ENCODE data around the gene PDCD5.

The PDCD5 gene

DNA sequence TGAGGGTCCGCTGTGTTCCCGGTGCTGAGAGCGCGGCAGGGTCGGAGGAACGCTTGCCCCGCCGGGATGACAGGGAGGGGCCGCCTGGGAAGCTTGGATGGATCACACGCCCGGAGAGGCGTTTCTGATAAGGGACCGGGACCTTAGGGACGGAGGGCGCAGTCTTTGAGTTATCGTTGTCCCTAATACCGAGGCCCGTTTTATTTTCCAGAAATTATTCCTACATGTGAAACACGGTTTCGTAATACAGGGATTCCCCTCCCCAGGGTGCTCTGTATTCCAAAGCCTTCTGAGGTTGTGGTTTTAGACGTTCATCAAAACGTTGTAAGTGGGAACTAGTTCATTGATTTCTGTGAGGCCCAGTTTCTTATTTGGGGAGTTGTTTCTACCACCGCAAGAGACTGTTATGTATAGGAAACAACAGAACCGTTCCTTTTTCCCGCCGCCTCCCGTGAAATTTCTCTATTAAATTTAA is 752 bp downstream of the PDCD5 start (continued):
- TF ChIP-seq, protein P1, sequence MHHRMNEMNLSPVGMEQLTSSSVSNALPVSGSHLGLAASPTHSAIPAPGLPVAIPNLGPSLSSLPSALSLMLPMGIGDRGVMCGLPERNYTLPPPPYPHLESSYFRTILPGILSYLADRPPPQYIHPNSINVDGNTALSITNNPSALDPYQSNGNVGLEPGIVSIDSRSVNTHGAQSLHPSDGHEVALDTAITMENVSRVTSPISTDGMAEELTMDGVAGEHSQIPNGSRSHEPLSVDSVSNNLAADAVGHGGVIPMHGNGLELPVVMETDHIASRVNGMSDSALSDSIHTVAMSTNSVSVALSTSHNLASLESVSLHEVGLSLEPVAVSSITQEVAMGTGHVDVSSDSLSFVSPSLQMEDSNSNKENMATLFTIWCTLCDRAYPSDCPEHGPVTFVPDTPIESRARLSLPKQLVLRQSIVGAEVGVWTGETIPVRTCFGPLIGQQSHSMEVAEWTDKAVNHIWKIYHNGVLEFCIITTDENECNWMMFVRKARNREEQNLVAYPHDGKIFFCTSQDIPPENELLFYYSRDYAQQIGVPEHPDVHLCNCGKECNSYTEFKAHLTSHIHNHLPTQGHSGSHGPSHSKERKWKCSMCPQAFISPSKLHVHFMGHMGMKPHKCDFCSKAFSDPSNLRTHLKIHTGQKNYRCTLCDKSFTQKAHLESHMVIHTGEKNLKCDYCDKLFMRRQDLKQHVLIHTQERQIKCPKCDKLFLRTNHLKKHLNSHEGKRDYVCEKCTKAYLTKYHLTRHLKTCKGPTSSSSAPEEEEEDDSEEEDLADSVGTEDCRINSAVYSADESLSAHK (tag by site-specific recombination; IDR thresholded peaks at IDR 0.05), result no peak
- no peak for TF ChIP-seq ZNF521 (tag by site-specific recombination; IDR thresholded peaks at IDR 0.05)
- TF ChIP-seq BCL11A (tag by site-specific recombination; IDR thresholded peaks at IDR 0.05; ENCODE audit: low read depth), result no peak
- no peak for TF ChIP-seq ZNF16 (tag by site-specific recombination; IDR thresholded peaks at IDR 0.05; ENCODE audit: low read depth)
- no peak for TF ChIP-seq ZNF658 (tag by site-specific recombination; IDR thresholded peaks at IDR 0.05)
- no peak for TF ChIP-seq ZNF561 (tag by site-specific recombination; IDR thresholded peaks at IDR 0.05; ENCODE audit: borderline replicate concordance)
- TF ChIP-seq GLIS2 (tag by site-specific recombination; IDR thresholded peaks at IDR 0.05), result no peak; the same call in 1 of the 2 replicates
- TF ChIP-seq, protein P2, sequence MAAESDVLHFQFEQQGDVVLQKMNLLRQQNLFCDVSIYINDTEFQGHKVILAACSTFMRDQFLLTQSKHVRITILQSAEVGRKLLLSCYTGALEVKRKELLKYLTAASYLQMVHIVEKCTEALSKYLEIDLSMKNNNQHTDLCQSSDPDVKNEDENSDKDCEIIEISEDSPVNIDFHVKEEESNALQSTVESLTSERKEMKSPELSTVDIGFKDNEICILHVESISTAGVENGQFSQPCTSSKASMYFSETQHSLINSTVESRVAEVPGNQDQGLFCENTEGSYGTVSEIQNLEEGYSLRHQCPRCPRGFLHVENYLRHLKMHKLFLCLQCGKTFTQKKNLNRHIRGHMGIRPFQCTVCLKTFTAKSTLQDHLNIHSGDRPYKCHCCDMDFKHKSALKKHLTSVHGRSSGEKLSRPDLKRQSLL (tag by site-specific recombination; IDR thresholded peaks at IDR 0.05), result no peak
- TF ChIP-seq ZNF558 (tag by site-specific recombination; IDR thresholded peaks at IDR 0.05), result no peak
- TF ChIP-seq MEIS1 (CRISPR knock-in tag; IDR thresholded peaks at IDR 0.05; ENCODE audit: borderline replicate concordance), result no peak
- no peak for TF ChIP-seq ZNF350 (tag by site-specific recombination; IDR thresholded peaks at IDR 0.05)
- TF ChIP-seq, protein P3, sequence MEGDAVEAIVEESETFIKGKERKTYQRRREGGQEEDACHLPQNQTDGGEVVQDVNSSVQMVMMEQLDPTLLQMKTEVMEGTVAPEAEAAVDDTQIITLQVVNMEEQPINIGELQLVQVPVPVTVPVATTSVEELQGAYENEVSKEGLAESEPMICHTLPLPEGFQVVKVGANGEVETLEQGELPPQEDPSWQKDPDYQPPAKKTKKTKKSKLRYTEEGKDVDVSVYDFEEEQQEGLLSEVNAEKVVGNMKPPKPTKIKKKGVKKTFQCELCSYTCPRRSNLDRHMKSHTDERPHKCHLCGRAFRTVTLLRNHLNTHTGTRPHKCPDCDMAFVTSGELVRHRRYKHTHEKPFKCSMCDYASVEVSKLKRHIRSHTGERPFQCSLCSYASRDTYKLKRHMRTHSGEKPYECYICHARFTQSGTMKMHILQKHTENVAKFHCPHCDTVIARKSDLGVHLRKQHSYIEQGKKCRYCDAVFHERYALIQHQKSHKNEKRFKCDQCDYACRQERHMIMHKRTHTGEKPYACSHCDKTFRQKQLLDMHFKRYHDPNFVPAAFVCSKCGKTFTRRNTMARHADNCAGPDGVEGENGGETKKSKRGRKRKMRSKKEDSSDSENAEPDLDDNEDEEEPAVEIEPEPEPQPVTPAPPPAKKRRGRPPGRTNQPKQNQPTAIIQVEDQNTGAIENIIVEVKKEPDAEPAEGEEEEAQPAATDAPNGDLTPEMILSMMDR (tag by site-specific recombination; IDR thresholded peaks at IDR 0.05), result no peak
- TF ChIP-seq KLF10 (tag by site-specific recombination; IDR thresholded peaks at IDR 0.05), result no peak; the same call in 1 of the 2 replicates
- TF ChIP-seq ZBTB17 (tag by site-specific recombination; IDR thresholded peaks at IDR 0.05), result no peak
- TF ChIP-seq ZNF140 (tag by site-specific recombination; IDR thresholded peaks at IDR 0.05), result no peak
- TF ChIP-seq ZNF837 (tag by site-specific recombination; IDR thresholded peaks at IDR 0.05), result no peak
- no peak for TF ChIP-seq OVOL3 (tag by site-specific recombination; IDR thresholded peaks at IDR 0.05)
- no peak for TF ChIP-seq ZNF341 (tag by site-specific recombination; IDR thresholded peaks at IDR 0.05; ENCODE audit: low read depth)
- no peak for TF ChIP-seq ZNF530 (tag by site-specific recombination; IDR thresholded peaks at IDR 0.05; ENCODE audit: low read depth)
- TF ChIP-seq YY1 (tag by site-specific recombination; IDR thresholded peaks at IDR 0.05), result no peak
- no peak for TF ChIP-seq ZNF610 (tag by site-specific recombination; IDR thresholded peaks at IDR 0.05; ENCODE audit: borderline replicate concordance)
- TF ChIP-seq, protein P4, sequence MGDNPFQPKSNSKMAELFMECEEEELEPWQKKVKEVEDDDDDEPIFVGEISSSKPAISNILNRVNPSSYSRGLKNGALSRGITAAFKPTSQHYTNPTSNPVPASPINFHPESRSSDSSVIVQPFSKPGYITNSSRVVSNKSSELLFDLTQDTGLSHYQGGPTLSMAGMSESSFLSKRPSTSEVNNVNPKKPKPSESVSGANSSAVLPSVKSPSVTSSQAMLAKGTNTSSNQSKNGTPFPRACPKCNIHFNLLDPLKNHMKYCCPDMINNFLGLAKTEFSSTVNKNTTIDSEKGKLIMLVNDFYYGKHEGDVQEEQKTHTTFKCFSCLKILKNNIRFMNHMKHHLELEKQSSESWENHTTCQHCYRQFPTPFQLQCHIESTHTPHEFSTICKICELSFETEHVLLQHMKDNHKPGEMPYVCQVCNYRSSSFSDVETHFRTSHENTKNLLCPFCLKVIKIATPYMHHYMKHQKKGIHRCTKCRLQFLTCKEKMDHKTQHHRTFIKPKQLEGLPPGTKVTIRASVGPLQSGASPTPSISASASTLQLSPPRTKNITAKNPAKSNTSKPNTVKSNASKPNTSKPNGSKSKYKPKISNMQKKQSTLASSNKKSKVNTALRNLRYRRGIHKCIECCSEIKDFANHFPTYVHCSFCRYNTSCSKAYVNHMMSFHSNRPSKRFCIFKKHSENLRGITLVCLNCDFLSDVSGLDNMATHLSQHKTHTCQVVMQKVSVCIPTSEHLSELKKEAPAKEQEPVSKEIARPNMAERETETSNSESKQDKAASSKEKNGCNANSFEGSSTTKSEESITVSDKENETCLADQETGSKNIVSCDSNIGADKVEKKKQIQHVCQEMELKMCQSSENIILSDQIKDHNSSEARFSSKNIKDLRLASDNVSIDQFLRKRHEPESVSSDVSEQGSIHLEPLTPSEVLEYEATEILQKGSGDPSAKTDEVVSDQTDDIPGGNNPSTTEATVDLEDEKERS (tag by site-specific recombination; IDR thresholded peaks at IDR 0.05), result no peak
- no peak for TF ChIP-seq ZNF677 (tag by site-specific recombination; IDR thresholded peaks at IDR 0.05)
- TF ChIP-seq ZNF549 (tag by site-specific recombination; IDR thresholded peaks at IDR 0.05), result no peak
- TF ChIP-seq ZNF211 (tag by site-specific recombination; IDR thresholded peaks at IDR 0.05; ENCODE audit: low read depth), result no peak
- no peak for TF ChIP-seq ZNF701 (tag by site-specific recombination; IDR thresholded peaks at IDR 0.05)
- TF ChIP-seq, protein P5, sequence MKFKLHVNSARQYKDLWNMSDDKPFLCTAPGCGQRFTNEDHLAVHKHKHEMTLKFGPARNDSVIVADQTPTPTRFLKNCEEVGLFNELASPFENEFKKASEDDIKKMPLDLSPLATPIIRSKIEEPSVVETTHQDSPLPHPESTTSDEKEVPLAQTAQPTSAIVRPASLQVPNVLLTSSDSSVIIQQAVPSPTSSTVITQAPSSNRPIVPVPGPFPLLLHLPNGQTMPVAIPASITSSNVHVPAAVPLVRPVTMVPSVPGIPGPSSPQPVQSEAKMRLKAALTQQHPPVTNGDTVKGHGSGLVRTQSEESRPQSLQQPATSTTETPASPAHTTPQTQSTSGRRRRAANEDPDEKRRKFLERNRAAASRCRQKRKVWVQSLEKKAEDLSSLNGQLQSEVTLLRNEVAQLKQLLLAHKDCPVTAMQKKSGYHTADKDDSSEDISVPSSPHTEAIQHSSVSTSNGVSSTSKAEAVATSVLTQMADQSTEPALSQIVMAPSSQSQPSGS (tag by site-specific recombination; IDR thresholded peaks at IDR 0.05; ENCODE audit: low read depth), result no peak
- TF ChIP-seq, protein P6, sequence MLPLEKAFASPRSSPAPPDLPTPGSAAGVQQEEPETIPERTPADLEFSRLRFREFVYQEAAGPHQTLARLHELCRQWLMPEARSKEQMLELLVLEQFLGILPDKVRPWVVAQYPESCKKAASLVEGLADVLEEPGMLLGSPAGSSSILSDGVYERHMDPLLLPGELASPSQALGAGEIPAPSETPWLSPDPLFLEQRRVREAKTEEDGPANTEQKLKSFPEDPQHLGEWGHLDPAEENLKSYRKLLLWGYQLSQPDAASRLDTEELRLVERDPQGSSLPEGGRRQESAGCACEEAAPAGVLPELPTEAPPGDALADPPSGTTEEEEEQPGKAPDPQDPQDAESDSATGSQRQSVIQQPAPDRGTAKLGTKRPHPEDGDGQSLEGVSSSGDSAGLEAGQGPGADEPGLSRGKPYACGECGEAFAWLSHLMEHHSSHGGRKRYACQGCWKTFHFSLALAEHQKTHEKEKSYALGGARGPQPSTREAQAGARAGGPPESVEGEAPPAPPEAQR (tag by site-specific recombination; IDR thresholded peaks at IDR 0.05), result 0 out of 2 replicates have a peak, but pooled peaks have one; percentile 9
- no peak for TF ChIP-seq ZNF560 (tag by site-specific recombination; IDR thresholded peaks at IDR 0.05; ENCODE audit: borderline replicate concordance)
- TF ChIP-seq ZNF791 (tag by site-specific recombination; IDR thresholded peaks at IDR 0.05), result no peak
- TF ChIP-seq ZFP69B (tag by site-specific recombination; IDR thresholded peaks at IDR 0.05), result 0 out of 2 replicates have a peak, but pooled peaks have one; percentile 18
